A673 (cell line): Measurements from ENCODE around the gene FAM171A2.

Experiments
- EZH2 ChIP-seq: fragments of 200-600 bp; sonication (generic); IDR thresholded peaks from 2 replicates; pipeline ENCODE4 v1.6.1; 2017; ENCODE audit warnings: borderline replicate concordance, low read depth, mild to moderate bottlenecking, mixed read lengths, antibody characterized with exemption, low read length; ENCODE audit not compliant: poor library complexity, severe bottlenecking
- TF ChIP-seq, protein P1 (sequence below): fragments of 300-800, 200-600 bp; sonication (generic); conservative IDR thresholded peaks from 2 replicates; pipeline ENCODE4 v1.5.1; 2017; ENCODE audit warnings: low read depth, mild to moderate bottlenecking, antibody characterized with exemption, low read length, moderate library complexity, mixed read lengths

DNA sequence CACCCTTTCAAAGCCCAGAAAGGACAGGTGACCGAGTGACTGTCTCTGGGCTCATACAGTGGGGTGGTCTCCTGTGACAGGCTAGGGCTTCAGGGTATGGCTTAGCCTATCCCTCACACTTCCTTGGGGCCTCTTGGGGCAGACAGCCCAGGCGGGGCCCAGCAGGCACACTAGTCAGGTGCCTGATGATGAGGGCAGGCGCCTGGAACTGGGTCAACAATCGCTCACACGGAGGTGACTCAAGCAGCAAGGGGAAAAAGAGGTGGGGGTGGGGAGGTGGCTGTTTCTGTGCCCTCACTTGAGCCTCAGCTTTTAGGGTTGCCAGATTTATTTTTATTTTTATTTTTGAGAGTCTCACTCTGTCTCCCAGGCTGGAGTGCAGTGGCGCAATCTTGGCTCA, 25.0 kb downstream of the FAM171A2 start:
- no peak for TF ChIP-seq EZH2
- TF ChIP-seq, protein P1, sequence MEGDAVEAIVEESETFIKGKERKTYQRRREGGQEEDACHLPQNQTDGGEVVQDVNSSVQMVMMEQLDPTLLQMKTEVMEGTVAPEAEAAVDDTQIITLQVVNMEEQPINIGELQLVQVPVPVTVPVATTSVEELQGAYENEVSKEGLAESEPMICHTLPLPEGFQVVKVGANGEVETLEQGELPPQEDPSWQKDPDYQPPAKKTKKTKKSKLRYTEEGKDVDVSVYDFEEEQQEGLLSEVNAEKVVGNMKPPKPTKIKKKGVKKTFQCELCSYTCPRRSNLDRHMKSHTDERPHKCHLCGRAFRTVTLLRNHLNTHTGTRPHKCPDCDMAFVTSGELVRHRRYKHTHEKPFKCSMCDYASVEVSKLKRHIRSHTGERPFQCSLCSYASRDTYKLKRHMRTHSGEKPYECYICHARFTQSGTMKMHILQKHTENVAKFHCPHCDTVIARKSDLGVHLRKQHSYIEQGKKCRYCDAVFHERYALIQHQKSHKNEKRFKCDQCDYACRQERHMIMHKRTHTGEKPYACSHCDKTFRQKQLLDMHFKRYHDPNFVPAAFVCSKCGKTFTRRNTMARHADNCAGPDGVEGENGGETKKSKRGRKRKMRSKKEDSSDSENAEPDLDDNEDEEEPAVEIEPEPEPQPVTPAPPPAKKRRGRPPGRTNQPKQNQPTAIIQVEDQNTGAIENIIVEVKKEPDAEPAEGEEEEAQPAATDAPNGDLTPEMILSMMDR: no peak
